Thyroid gland (tissue), 4 donors: ENCODE data around the gene GRAMD2B.

Experiments used
- POLR2A ChIP-seq, 2 donors: fragments of 450-650 bp; IDR thresholded peaks; one replicate each; pipeline ENCODE4 v1.6.1; 2017; ENCODE audit warnings: antibody characterized with exemption in 2 of 2, mild to moderate bottlenecking in 2 of 2, moderate library complexity in 1 of 2
- TF ChIP-seq, protein P1 (sequence below), 6 experiments: fragments of 200-600 bp in 3 of 6; fragments of 450-650 bp in 3 of 6; sonication (generic) in 3 of 6; IDR thresholded peaks; one replicate each; pipeline ENCODE4 v1.5.1; 2016 to 2019; ENCODE audit warnings: antibody characterized with exemption in 6 of 6, mild to moderate bottlenecking in 2 of 6, inconsistent platforms in 1 of 6, moderate library complexity in 1 of 6

DNA sequence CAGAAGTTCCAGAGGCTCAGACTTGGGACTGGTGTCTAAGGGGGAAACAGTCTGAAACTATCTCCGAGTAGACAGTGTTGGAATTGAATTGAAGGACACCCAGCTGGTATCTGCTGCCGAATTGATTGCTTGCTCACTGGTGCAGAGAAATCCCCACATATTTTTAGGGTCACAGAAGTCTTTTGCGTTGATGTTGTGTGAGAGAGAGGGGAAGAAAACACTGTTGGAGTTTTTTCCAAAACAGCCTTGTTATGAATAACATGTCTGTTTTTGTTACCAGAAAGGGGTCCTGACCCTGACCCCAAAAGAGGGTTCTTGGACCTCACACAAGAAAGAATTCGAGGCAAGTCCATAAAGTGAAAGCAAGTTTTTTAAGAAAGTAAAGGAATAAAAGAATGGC lies 90.5 kb downstream of the GRAMD2B start:
- TF ChIP-seq, protein P1, sequence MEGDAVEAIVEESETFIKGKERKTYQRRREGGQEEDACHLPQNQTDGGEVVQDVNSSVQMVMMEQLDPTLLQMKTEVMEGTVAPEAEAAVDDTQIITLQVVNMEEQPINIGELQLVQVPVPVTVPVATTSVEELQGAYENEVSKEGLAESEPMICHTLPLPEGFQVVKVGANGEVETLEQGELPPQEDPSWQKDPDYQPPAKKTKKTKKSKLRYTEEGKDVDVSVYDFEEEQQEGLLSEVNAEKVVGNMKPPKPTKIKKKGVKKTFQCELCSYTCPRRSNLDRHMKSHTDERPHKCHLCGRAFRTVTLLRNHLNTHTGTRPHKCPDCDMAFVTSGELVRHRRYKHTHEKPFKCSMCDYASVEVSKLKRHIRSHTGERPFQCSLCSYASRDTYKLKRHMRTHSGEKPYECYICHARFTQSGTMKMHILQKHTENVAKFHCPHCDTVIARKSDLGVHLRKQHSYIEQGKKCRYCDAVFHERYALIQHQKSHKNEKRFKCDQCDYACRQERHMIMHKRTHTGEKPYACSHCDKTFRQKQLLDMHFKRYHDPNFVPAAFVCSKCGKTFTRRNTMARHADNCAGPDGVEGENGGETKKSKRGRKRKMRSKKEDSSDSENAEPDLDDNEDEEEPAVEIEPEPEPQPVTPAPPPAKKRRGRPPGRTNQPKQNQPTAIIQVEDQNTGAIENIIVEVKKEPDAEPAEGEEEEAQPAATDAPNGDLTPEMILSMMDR (IDR thresholded peaks at IDR 0.05), result no peak
- no peak for TF ChIP-seq POLR2A (IDR thresholded peaks at IDR 0.05)
